Endodermal cell (in vitro differentiated cells): ENCODE measurements around the gene HIP1. TPM values are rescaled to one million over a fixed set of nuclear protein-coding genes. Genes with fewer than 3 reads are reported as not detected.
"Not testable (repeated sequence)": the region's sequence is repeated elsewhere in the genome, so short reads cannot be mapped to it uniquely, and the experiment has no call there.

Source experiments
- DNase-seq: peaks from one replicate; pipeline ENCODE4 v3.0.0-alpha.2; 2017
- H3K27ac ChIP-seq: 2 replicates; pipeline ENCODE4 v1.5.1; 2013; ENCODE audit warnings: mild to moderate bottlenecking, low read depth, low read length, moderate library complexity
- H3K27me3 ChIP-seq: 2 replicates; pipeline ENCODE4 v1.6.1; 2013; ENCODE audit warnings: mild to moderate bottlenecking, low read length, moderate library complexity; ENCODE audit not compliant: insufficient read depth, control insufficient read depth, poor library complexity, severe bottlenecking
- H3K36me3 ChIP-seq: 2 replicates; pipeline ENCODE4 v1.7.0; 2013; ENCODE audit warnings: mild to moderate bottlenecking, low read length, moderate library complexity; ENCODE audit not compliant: control insufficient read depth, insufficient read depth
- H3K4me1 ChIP-seq: one replicate; pipeline ENCODE4 v1.7.0; 2013; ENCODE audit warnings: low read length; ENCODE audit not compliant: control insufficient read depth, insufficient read depth
- H3K4me3 ChIP-seq: 2 replicates; pipeline ENCODE4 v1.5.1; 2013; ENCODE audit warnings: mild to moderate bottlenecking, low read length, moderate library complexity
- H3K9ac ChIP-seq: 2 replicates; pipeline ENCODE4 v1.6.1; 2013; ENCODE audit warnings: mild to moderate bottlenecking, low read length, moderate library complexity; ENCODE audit not compliant: poor library complexity, severe bottlenecking; ENCODE audit errors: extremely low read depth
- H3K9me3 ChIP-seq: 2 replicates; pipeline ENCODE4 v1.6.1; 2013; ENCODE audit warnings: mild to moderate bottlenecking, low read length, moderate library complexity; ENCODE audit not compliant: control insufficient read depth
- H3K27ac Mint-ChIP-seq: 2 replicates; pipeline ENCODE4 v1.8.0; 2020; ENCODE audit warnings: mixed read lengths
- H3K27me3 Mint-ChIP-seq: 2 replicates; pipeline ENCODE4 v1.8.0; 2021; ENCODE audit warnings: mild to moderate bottlenecking, mixed read lengths; ENCODE audit not compliant: insufficient read depth
- H3K36me3 Mint-ChIP-seq: 2 replicates; pipeline ENCODE4 v1.8.0; 2020; ENCODE audit warnings: low read depth, mixed read lengths
- H3K4me1 Mint-ChIP-seq: 2 replicates; pipeline ENCODE4 v1.8.0; 2020; ENCODE audit warnings: mixed read lengths
- H3K4me3 Mint-ChIP-seq: 2 replicates; pipeline ENCODE4 v1.8.0; 2020; ENCODE audit warnings: mild to moderate bottlenecking, moderate library complexity, mixed read lengths
- H3K9me3 Mint-ChIP-seq: 2 replicates; pipeline ENCODE4 v1.8.0; 2020; ENCODE audit warnings: mild to moderate bottlenecking, mixed read lengths
- WGBS, 2 experiments: methylation state at CpG; one replicate each; pipeline versions ENCODE4 v1.1.5 to v1.1.7; 2013; ENCODE audit warnings: missing lambda C conversion rate in 2 of 2, mixed read lengths in 1 of 2; ENCODE audit not compliant: insufficient coverage in 1 of 2, insufficient read length in 1 of 2; 5-methylcytosine and 5-hydroxymethylcytosine counted together
- total RNA-seq, 2 donors: library from RNA; stranded (reverse); fragmentation: NEBNext Ultra II Directional in 1 of 2; extraction: Animal tissue kit (Norgen Biotek cat#: 25700) in 1 of 2; gene quantifications; 2 replicates in 1 of 2; 3 replicates in 1 of 2; pipeline ENCODE4 v1.2.1, GENCODE V29; 2021

Gene HIP1
- total RNA-seq, 2 donors from 2014 or later, result 64.7 to 70.0 TPM

DNA sequence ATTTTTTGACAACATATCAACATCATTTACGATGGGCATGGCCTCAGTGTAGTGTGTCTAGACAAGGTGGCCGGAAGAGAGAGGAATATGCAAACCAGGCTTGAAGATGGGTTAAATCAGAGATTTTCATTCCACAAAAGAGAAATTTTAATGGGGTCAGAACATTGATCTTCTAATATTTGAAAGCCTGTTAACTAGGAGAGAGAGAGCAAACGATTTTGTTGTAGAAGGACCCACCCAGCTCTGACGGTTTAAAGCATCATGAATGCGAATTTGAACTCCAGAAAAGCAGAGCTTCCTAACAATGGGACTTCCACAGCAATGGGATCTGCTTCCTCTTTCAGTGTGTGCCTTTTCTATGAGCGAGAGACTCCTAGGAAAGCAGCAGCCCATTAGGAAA lies 246.7 kb downstream of the HIP1 start, which contains the start of gene SPDYE5:
Gene SPDYE5 (plus strand): TSS at position 301 of the 400 bp plus-strand sequence. CDS start 1,728 bp downstream, outside the sequence.
- not testable (repeated sequence) for H3K36me3 ChIP-seq, H3K27me3 ChIP-seq, H3K4me3 ChIP-seq, H3K27ac Mint-ChIP-seq, H3K27ac ChIP-seq, H3K9ac ChIP-seq, H3K4me1 ChIP-seq, H3K9me3 ChIP-seq, H3K4me1 Mint-ChIP-seq, H3K36me3 Mint-ChIP-seq, H3K9me3 Mint-ChIP-seq, DNase-seq, H3K4me3 Mint-ChIP-seq, H3K27me3 Mint-ChIP-seq
- WGBS, 2 experiments, result 84 to 85% methylated on average over 3 to 4 of the region's 6 CpGs

DNA sequence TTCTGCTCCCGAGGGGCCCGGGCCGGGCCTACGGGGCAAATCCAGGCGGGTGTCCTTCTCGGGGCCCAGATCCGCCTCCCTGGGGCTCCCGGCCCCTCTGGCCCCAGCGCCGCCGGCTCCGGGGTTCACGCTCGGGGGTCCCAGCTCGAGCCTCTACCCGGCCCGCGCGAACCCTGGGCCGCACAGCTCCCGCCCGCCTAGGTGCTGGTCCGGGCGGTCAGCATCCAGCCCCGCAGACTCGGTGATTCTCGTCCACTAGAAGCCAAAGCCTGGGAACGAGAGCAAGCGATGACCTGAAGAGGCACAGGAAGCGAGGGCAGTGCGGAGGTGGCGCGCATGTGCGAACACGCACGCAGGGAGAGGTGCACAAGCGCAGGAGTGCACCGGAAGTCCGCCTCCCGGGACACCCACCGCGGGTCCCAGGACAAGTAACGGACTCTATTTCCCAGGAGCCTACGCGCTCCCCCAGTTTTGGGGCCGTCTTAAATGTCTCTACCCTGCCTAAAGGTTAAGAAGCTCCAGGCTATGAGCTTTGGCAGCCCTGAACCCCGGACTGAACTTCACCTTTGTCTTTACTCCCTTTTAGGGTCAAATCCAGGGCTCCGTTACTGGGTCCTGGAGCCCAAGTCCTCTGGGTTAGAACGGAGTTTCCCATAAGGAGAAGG lies 252.6 kb downstream of the HIP1 start, which contains the start of gene POM121C:
Gene POM121C (minus strand): TSS at position 321 of the 665 bp plus-strand sequence. CDS start 44,803 bp downstream, outside the sequence.
- Histone ChIP-seq H3K4me3 (peak within 1 kb of the TSS; percentile 81), H3K27ac (peak within 1 kb of the TSS; percentile 63), H3K9ac (peak within 1 kb of the TSS; percentile 55)
- Mint-ChIP-seq H3K27ac (peak within 1 kb of the TSS; percentile 91), H3K4me3 (peak within 1 kb of the TSS; percentile 91)
- not testable (repeated sequence) for H3K9me3 Mint-ChIP-seq, H3K4me1 Mint-ChIP-seq, H3K36me3 ChIP-seq, H3K27me3 Mint-ChIP-seq, H3K9me3 ChIP-seq, H3K36me3 Mint-ChIP-seq, H3K27me3 ChIP-seq, H3K4me1 ChIP-seq
- peak; percentile 97 for DNase-seq
- 1% methylated on average over 21 to 49 of the region's 49 CpGs for WGBS, 2 experiments

DNA sequence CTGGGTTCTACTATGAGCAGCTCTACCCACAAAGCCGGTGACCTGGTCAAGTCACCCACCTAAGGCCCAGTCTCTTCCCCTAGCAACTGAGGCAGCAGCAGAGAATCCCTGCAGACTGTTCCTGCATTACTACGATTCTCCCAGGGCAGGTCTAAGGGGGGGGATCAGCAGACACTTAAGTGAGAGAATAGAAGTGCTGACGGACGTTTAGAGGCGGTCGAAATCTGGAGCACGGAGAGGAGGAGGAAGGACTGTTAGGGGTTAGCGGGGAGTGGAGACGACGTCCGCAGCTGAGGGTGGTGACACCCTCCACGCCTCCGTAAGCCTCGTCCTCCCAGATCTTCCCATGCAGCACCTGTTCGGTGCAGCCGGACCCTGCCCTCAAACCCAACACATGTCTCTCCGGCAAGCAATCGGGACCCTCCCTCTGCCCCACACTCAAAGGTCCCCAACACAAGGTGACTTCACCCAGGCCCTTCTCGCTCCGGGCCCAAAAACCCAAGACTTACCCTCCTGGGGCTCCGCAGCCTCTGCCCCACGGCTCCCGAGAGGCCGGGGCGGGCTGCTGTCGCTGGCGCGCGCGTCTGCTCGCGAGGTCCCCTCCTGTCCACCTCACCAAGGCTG lies 253.3 kb downstream of the HIP1 start:
- H3K9ac ChIP-seq, result peak overlapping the region; percentile 55
- peak overlapping the region; percentile 81 for H3K4me3 ChIP-seq
- not testable (repeated sequence) for H3K9me3 ChIP-seq, H3K27ac ChIP-seq, H3K27me3 ChIP-seq, H3K36me3 Mint-ChIP-seq, H3K9me3 Mint-ChIP-seq, H3K27me3 Mint-ChIP-seq, H3K36me3 ChIP-seq, H3K4me1 ChIP-seq, H3K4me1 Mint-ChIP-seq
- peak overlapping the region; percentile 91 for H3K27ac Mint-ChIP-seq
- WGBS, 2 experiments, result 2 to 29% methylated on average over 1 to 21 of the region's 32 CpGs
- peak overlapping the region; percentile 91 for H3K4me3 Mint-ChIP-seq
- peak; percentile 59 for DNase-seq

Other genes with a start within 250 kb of the HIP1 start
- not detected for gene SPDYE5, start 246.6 kb downstream of the HIP1 start, total RNA-seq
- 1 to 10 TPM; 1.2 to 2.9 TPM for gene CCL26, start 33.3 kb upstream of the HIP1 start, total RNA-seq
- gene CCL24, start 74.9 kb upstream of the HIP1 start, total RNA-seq, result not detected
- gene RHBDD2, start 140.1 kb upstream of the HIP1 start, total RNA-seq, result 10 to 100 TPM; 51.6 to 68.9 TPM
- 10 to 100 TPM; 85.2 to 92.9 TPM for gene POR, start 176.2 kb upstream of the HIP1 start, total RNA-seq